H1 (cell line): ENCODE measurements around the gene KLB.

Experiments used
- CHD2 ChIP-seq: IDR thresholded peaks from 2 replicates; pipeline ENCODE4 v1.6.1; 2012; ENCODE audit warnings: low read length, improper control_type of control experiment
- POLR2A ChIP-seq, 2 experiments: IDR thresholded peaks; 1 replicate in 1 of 2; 2 replicates in 1 of 2; pipeline ENCODE4 v1.6.1; 2011; ENCODE audit warnings: low read depth in 2 of 2, low read length in 2 of 2, mild to moderate bottlenecking in 2 of 2; ENCODE audit errors: control extremely low read depth in 1 of 2

DNA sequence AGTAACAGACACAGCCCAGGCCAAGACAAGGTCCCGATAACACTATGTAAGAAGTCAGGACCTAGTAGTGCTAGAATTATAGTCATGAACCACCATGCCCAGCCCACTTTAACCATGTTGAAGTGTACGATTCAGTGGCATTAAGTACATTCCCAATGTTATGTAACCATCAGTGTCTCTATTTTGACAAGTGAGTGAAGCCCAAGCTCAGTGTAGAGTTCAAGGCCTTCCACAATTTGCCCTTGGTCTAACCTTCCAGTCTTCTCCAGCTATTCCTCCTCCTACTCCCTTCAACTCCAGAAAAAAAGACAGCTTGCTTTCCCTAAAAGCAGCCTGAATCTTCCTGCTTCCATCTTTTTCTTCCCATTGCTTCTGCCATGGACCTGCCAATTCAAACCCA lies 83.6 kb downstream of the KLB start:
- TF ChIP-seq POLR2A (IDR thresholded peaks at IDR 0.05; ENCODE audit: control extremely low read depth in 1 of 2, low read depth in 2 of 2, low read length in 2 of 2): no peak
- TF ChIP-seq CHD2: no peak
